M059J (cell line): ENCODE measurements around the gene UBE2G1. TPM values are rescaled to one million over a fixed set of nuclear protein-coding genes. Genes with fewer than 3 reads are reported as not detected.
"Not testable (repeated sequence)": the region's sequence is repeated elsewhere in the genome, so short reads cannot be mapped to it uniquely, and the experiment has no call there.

Source experiments
- DNase-seq: peaks from one replicate; pipeline ENCODE4 v3.0.0-alpha.2; 2012; ENCODE audit warnings: low read depth
- total RNA-seq: library from RNA; depleted of rRNA; stranded (reverse); fragments of >200 nt; shearing (Covaris generic); gene quantifications from 2 replicates; pipeline ENCODE4 v1.2.3, GENCODE V29; 2014

UBE2G1 gene
- total RNA-seq, 1 experiment from 2014 or later = 63.0 TPM

GRCh38 chr17:4375796-4376440 lies 9.4 kb upstream of the UBE2G1 start:
- not testable (repeated sequence) for DNase-seq

GRCh38 chr17:4375039-4375748 lies 8.7 kb upstream of the UBE2G1 start:
- DNase-seq = no peak

- DNase-seq = no peak
These were observed 3.2 kb upstream of the UBE2G1 start for GRCh38 chr17:4369557-4370230.

- DNase-seq = no peak
These were observed 1.9 kb upstream of the UBE2G1 start for GRCh38 chr17:4368341-4368740.

- not testable (repeated sequence) for DNase-seq
These were observed 702 bp upstream of the UBE2G1 start for GRCh38 chr17:4367177-4367576.

- peak; percentile 32 for DNase-seq
These were observed 698 bp downstream of the UBE2G1 start for GRCh38 chr17:4365628-4366326.

GRCh38 chr17:4365103-4365627 lies 1.3 kb downstream of the UBE2G1 start:
- DNase-seq = peak; percentile 85

GRCh38 chr17:4364622-4365041 lies 1.8 kb downstream of the UBE2G1 start:
- no peak for DNase-seq

GRCh38 chr17:4362141-4362540 lies 4.3 kb downstream of the UBE2G1 start:
- DNase-seq = no peak

- DNase-seq = no peak
These were observed 8.3 kb downstream of the UBE2G1 start for GRCh38 chr17:4358154-4358553.

GRCh38 chr17:4357671-4358070 lies 8.8 kb downstream of the UBE2G1 start:
- DNase-seq = no peak

- DNase-seq = no peak
These were observed 9.3 kb downstream of the UBE2G1 start for GRCh38 chr17:4357030-4357628.

- peak; percentile 4 for DNase-seq
These were observed 11.5 kb downstream of the UBE2G1 start for GRCh38 chr17:4354862-4355514.

GRCh38 chr17:4354206-4354605 lies 12.3 kb downstream of the UBE2G1 start:
- DNase-seq = no peak

- DNase-seq = not testable (repeated sequence)
These were observed 16.3 kb downstream of the UBE2G1 start for GRCh38 chr17:4350214-4350613.

GRCh38 chr17:4345581-4346252 lies 20.8 kb downstream of the UBE2G1 start:
- DNase-seq = no peak

GRCh38 chr17:4344926-4345325 lies 21.5 kb downstream of the UBE2G1 start:
- no peak for DNase-seq

GRCh38 chr17:4342535-4342934 lies 23.9 kb downstream of the UBE2G1 start:
- no peak for DNase-seq

GRCh38 chr17:4341616-4341977 lies 24.9 kb downstream of the UBE2G1 start:
- no peak for DNase-seq

GRCh38 chr17:4340914-4341615 lies 25.4 kb downstream of the UBE2G1 start:
- no peak for DNase-seq
